Neural cell (in vitro differentiated cells): Measurements from ENCODE around the gene ECI2. TPM values are rescaled to one million over a fixed set of nuclear protein-coding genes. Genes with fewer than 3 reads are reported as not detected.

ENCODE experiments used
- H2AFZ ChIP-seq: fragments of 200-600, 300-800 bp; sonication (generic), shearing (Covaris generic); 2 replicates; pipeline ENCODE4 v1.6.0; 2014; ENCODE audit warnings: low read depth, mild to moderate bottlenecking, antibody characterized with exemption, low read length, moderate library complexity
- H3F3A ChIP-seq: fragments of 200-600 bp; shearing (Covaris generic); 2 replicates; pipeline ENCODE4 v1.6.1; 2016; ENCODE audit warnings: mild to moderate bottlenecking, moderate library complexity, mixed read lengths, antibody characterized with exemption, low read length; ENCODE audit not compliant: insufficient read depth, poor library complexity, severe bottlenecking
- H3K27ac ChIP-seq: fragments of 200-600, 300-800 bp; sonication (generic), shearing (Covaris generic); 2 replicates; pipeline ENCODE4 v1.5.1; 2014; ENCODE audit warnings: mild to moderate bottlenecking, low read length, moderate library complexity
- H3K27me3 ChIP-seq: fragments of 300-800, 200-600 bp; sonication (generic), shearing (Covaris generic); 2 replicates; pipeline ENCODE4 v1.6.0; 2014; ENCODE audit warnings: mild to moderate bottlenecking, low read depth, low read length, moderate library complexity; ENCODE audit not compliant: insufficient read depth
- H3K36me3 ChIP-seq: fragments of 300-800, 200-600 bp; sonication (generic), shearing (Covaris generic); 2 replicates; pipeline ENCODE4 v1.5.1; 2014; ENCODE audit warnings: mild to moderate bottlenecking, antibody characterized with exemption, low read length, moderate library complexity; ENCODE audit not compliant: insufficient read depth
- H3K4me2 ChIP-seq: fragments of 300-800, 200-600 bp; sonication (generic), shearing (Covaris generic); 2 replicates; pipeline ENCODE4 v1.6.0; 2014; ENCODE audit warnings: mild to moderate bottlenecking, low read length
- H3K4me3 ChIP-seq: fragments of 300-800, 200-600 bp; sonication (generic), shearing (Covaris generic); 2 replicates; pipeline ENCODE4 v1.5.1; 2014; ENCODE audit warnings: mild to moderate bottlenecking, low read length, moderate library complexity
- H3K79me2 ChIP-seq: fragments of 200-600 bp; shearing (Covaris generic); replicated peaks from 2 replicates; pipeline ENCODE4 v1.6.0; 2014; ENCODE audit warnings: mild to moderate bottlenecking, low read length, moderate library complexity; ENCODE audit not compliant: insufficient read depth
- H3K9ac ChIP-seq: fragments of 300-800, 200-600 bp; sonication (generic), shearing (Covaris generic); 2 replicates; pipeline ENCODE4 v1.6.1; 2016; ENCODE audit warnings: mild to moderate bottlenecking, low read length, mixed read lengths
- H3K9me2 ChIP-seq: fragments of 200-600 bp; shearing (Covaris generic); 2 replicates; pipeline ENCODE4 v1.6.1; 2016; ENCODE audit warnings: mild to moderate bottlenecking, low read length, mixed read lengths; ENCODE audit not compliant: insufficient read depth
- H3K9me3 ChIP-seq: fragments of 200-600, 300-800 bp; sonication (generic), shearing (Covaris generic); 2 replicates; pipeline ENCODE4 v1.6.1; 2016; ENCODE audit warnings: mild to moderate bottlenecking, mixed run types, low read length, moderate library complexity, mixed read lengths
- H4K20me1 ChIP-seq: fragments of 200-600 bp; shearing (Covaris generic); 2 replicates; pipeline ENCODE4 v1.6.1; 2016; ENCODE audit warnings: mild to moderate bottlenecking, mixed run types; ENCODE audit not compliant: insufficient read depth
- CTCF ChIP-seq: fragments of 450-650 bp; IDR thresholded peaks from 2 replicates; pipeline ENCODE4 v1.5.1; 2014; ENCODE audit warnings: antibody characterized with exemption, mild to moderate bottlenecking, moderate library complexity; ENCODE audit not compliant: poor library complexity, severe bottlenecking
- EP300 ChIP-seq: fragments of 450-650 bp; conservative IDR thresholded peaks from 2 replicates; pipeline ENCODE4 v1.6.1; 2014; ENCODE audit warnings: antibody characterized with exemption, mild to moderate bottlenecking, moderate library complexity; ENCODE audit not compliant: poor library complexity, severe bottlenecking
- EZH2 ChIP-seq: fragments of 200-600, 300-800 bp; shearing (Covaris generic), sonication (generic); IDR thresholded peaks from 2 replicates; pipeline ENCODE4 v1.6.1; 2014; ENCODE audit warnings: antibody characterized with exemption, low read length, borderline replicate concordance, mild to moderate bottlenecking; ENCODE audit not compliant: insufficient read depth, poor library complexity, severe bottlenecking
- MXI1 ChIP-seq: fragments of 450-650 bp; conservative IDR thresholded peaks from 2 replicates; pipeline ENCODE4 v1.6.1; 2014; ENCODE audit warnings: antibody characterized with exemption, mild to moderate bottlenecking; ENCODE audit not compliant: poor library complexity, severe bottlenecking
- POLR2AphosphoS5 ChIP-seq: IDR thresholded peaks from 2 replicates; pipeline ENCODE4 v1.6.1; 2012
- RAD21 ChIP-seq: fragments of 450-650 bp; conservative IDR thresholded peaks from 2 replicates; pipeline ENCODE4 v1.6.1; 2014; ENCODE audit warnings: antibody characterized with exemption, mild to moderate bottlenecking, moderate library complexity
- REST ChIP-seq: IDR thresholded peaks from 2 replicates; pipeline ENCODE4 v1.6.1; 2012; ENCODE audit warnings: borderline replicate concordance
- SMC3 ChIP-seq: fragments of 450-650 bp; conservative IDR thresholded peaks from 2 replicates; pipeline ENCODE4 v1.6.1; 2014; ENCODE audit warnings: antibody characterized with exemption, mild to moderate bottlenecking, moderate library complexity; ENCODE audit not compliant: poor library complexity
- TAF1 ChIP-seq: IDR thresholded peaks from 2 replicates; pipeline ENCODE4 v1.6.1; 2012; ENCODE audit warnings: low read depth
- polyA plus RNA-seq: library from polyadenylated mRNA; depleted of rRNA; stranded (reverse); fragments of >200 nt; gene quantifications from 2 replicates; pipeline ENCODE4 v1.2.3, GENCODE V29; 2014

The ECI2 gene
- polyA plus RNA-seq, 1 donor from 2014 or later = 27.5 TPM

- Histone ChIP-seq H3K36me3 (no peaks in the 10 kb centered on the region), H3K9me2 (no peaks in the 10 kb centered on the region), H4K20me1 (no peaks in the 10 kb centered on the region), H3K9me3 (no peaks in the 10 kb centered on the region), H3K4me3 (no peak overlapping the region), H3K9ac (no peak overlapping the region), H2AFZ (no peak overlapping the region), H3F3A (no peaks in the 10 kb centered on the region), H3K27me3 (no peaks in the 10 kb centered on the region), H3K27ac (no peak overlapping the region), H3K4me2 (no peak overlapping the region), H3K79me2 (no peaks in the 10 kb centered on the region)
- no peak for TF ChIP-seq REST
Measured at GRCh38 chr6:4100655-4101054, 34.7 kb downstream of the ECI2 start.

GRCh38 chr6:4093288-4093687 lies 42.1 kb downstream of the ECI2 start:
- TF ChIP-seq EP300 (peak; percentile 14), RAD21 (no peak), POLR2AphosphoS5 (peak; percentile 50), REST (no peak)
- Histone ChIP-seq H3K9ac (no peak overlapping the region), H4K20me1 (no peaks in the 10 kb centered on the region), H2AFZ (no peak overlapping the region), H3F3A (no peaks in the 10 kb centered on the region), H3K4me2 (no peak overlapping the region), H3K4me3 (no peak overlapping the region), H3K36me3 (no peaks in the 10 kb centered on the region), H3K27me3 (no peaks in the 10 kb centered on the region), H3K79me2 (no peaks in the 10 kb centered on the region), H3K27ac (peak overlapping the region; percentile 37), H3K9me3 (no peaks in the 10 kb centered on the region), H3K9me2 (no peaks in the 10 kb centered on the region)

- no peaks in the 10 kb centered on the region for H3K79me2 ChIP-seq
- no peak for TF ChIP-seq CTCF
- no peak for TF ChIP-seq TAF1
- no peak for TF ChIP-seq EP300
- no peak for TF ChIP-seq MXI1
- no peak for TF ChIP-seq POLR2AphosphoS5
- no peak for TF ChIP-seq EZH2
- no peak for TF ChIP-seq REST
- no peak for TF ChIP-seq SMC3
- no peak for TF ChIP-seq RAD21
- no peaks in the 10 kb centered on the region for H4K20me1 ChIP-seq
- H3K4me2 ChIP-seq = no peak overlapping the region
- no peak overlapping the region for H3K4me3 ChIP-seq
- no peaks in the 10 kb centered on the region for H3K9me2 ChIP-seq
- no peak overlapping the region for H3K27ac ChIP-seq
- H3F3A ChIP-seq = no peaks in the 10 kb centered on the region
- H3K9me3 ChIP-seq = no peaks in the 10 kb centered on the region
- H3K36me3 ChIP-seq = no peaks in the 10 kb centered on the region
- no peak overlapping the region for H3K9ac ChIP-seq
- no peak overlapping the region for H2AFZ ChIP-seq
- no peaks in the 10 kb centered on the region for H3K27me3 ChIP-seq
Measured at GRCh38 chr6:4091941-4092340, 43.4 kb downstream of the ECI2 start.
